ENCODE measurements around the gene RDH12.
"Not testable (repeated sequence)": the region's sequence is repeated elsewhere in the genome, so short reads cannot be mapped to it uniquely, and the experiment has no call there.

The RDH12 gene

DNA sequence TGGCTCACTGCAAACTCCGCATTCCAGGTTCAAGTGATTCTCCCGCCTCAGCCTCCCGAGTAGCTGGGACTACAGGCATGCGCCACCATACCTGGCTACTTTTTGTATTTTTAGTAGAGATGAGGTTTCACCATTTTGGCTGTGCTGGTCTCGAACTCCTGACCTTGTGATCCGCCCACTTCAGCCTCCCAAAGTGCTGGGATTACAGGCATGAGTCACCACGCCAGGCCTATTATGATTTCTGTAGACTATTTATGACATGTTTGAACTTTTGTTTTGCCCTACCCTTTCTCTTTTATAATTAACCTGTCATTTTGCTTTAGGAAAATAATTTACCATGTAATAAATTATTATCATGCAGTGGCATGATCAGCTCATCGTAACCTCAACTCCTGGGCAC lies at the start of gene RDH12:
Gene RDH12 (plus strand): TSS at position 395 of the 400 bp plus-strand sequence. CDS start 20,757 bp downstream, outside the sequence.
- not testable (repeated sequence) for H3K27me3 ChIP-seq (ENCODE audit: control insufficient read depth, insufficient read depth, low read length); H3K36me3 ChIP-seq (ENCODE audit: control insufficient read depth, insufficient read depth, low read length); H3K4me3 ChIP-seq (ENCODE audit: low read length); H3K4me1 ChIP-seq (ENCODE audit: control insufficient read depth, insufficient read depth, low read length); H3K27ac ChIP-seq (ENCODE audit: low read depth, low read length); H3K9ac ChIP-seq (ENCODE audit: low read length)

DNA sequence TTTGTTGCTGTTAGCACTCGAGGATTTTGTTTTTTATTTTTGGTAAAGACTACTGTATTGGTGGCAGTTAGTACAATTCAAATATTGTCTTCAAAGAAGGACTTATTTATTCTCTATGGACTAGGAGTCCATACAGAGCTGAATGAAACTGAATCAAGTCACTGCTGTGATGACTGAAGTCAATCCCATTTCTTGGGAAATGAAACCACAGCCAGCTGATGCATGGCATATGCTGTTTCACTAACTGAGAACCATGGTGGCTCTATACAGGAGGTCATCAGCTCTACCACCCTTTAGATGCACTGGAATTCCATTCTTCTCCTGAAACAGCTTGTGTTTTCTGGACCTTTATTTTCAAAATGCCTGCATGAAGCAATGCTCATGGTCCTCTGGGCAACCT lies 49.5 kb upstream of the RDH12 start:
- Histone ChIP-seq H3K9ac (ENCODE audit: low read length) (no peak overlapping the region), H3K27me3 (ENCODE audit: control insufficient read depth, insufficient read depth, low read length) (no peaks in the 10 kb centered on the region), H3K36me3 (ENCODE audit: control insufficient read depth, insufficient read depth, low read length) (peaks cover 31% of the 10 kb centered on the region), H3K4me3 (ENCODE audit: low read length) (no peak overlapping the region), H3K27ac (ENCODE audit: low read depth, low read length) (no peak overlapping the region), H3K4me1 (ENCODE audit: control insufficient read depth, insufficient read depth, low read length) (peaks cover 7% of the 10 kb centered on the region)

DNA sequence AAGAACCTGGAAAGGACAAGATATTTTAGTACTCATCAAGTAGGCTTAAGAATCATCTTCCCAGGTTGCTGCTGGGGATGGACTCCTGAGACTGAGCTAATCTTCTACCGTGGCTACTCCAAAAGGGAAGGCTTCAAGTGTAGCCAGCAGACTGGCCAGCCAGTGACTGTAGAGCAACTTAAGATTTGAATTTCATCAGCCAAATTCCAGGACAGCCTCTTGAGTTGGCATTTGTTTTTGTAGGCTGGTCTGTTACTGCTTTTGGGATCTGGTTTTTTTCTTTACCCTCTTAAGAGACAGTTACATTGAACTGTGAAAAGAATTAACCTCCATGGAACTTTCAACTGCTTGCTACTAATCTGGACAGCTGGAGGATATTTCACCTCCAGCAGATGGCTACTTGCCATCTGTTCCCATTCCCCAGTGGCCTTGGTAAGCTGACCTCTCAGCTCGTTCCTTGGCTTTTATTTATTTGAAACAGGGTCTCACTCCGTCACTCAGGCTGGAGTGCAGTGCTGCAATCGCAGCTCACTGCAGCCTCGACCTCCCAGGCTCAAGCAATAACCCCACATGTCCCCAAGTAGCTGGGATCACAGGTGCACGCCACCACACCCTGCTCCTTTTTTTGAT lies 47.9 kb upstream of the RDH12 start:
- Histone ChIP-seq H3K9ac (ENCODE audit: low read length) (no peak overlapping the region), H3K4me3 (ENCODE audit: low read length) (no peak overlapping the region), H3K27ac (ENCODE audit: low read depth, low read length) (peak overlapping the region; percentile 52), H3K27me3 (ENCODE audit: control insufficient read depth, insufficient read depth, low read length) (no peaks in the 10 kb centered on the region), H3K36me3 (ENCODE audit: control insufficient read depth, insufficient read depth, low read length) (peaks cover 33% of the 10 kb centered on the region), H3K4me1 (ENCODE audit: control insufficient read depth, insufficient read depth, low read length) (peaks cover 7% of the 10 kb centered on the region)

DNA sequence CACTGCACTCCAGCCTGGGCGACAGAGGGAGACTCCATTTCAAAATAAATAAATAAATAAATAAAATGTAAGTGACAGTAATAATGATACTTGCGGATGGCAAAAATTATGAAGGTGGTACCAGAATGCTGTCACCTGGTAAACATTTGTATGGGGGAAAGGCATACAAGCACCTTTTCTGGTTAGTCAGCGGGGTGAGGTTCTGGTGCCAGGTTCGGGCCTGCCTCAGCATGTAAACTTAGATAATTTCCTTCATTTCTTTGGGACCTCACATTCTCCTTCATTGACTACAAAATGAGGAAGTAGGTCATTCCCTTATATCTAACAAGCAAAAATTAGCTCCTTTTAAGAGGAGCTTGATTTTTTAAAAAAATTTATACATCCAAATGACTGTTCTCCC lies 38.1 kb upstream of the RDH12 start:
- Histone ChIP-seq H3K4me1 (ENCODE audit: control insufficient read depth, insufficient read depth, low read length) (no peaks in the 10 kb centered on the region), H3K4me3 (ENCODE audit: low read length) (no peak overlapping the region), H3K36me3 (ENCODE audit: control insufficient read depth, insufficient read depth, low read length) (no peaks in the 10 kb centered on the region), H3K27ac (ENCODE audit: low read depth, low read length) (no peak overlapping the region), H3K27me3 (ENCODE audit: control insufficient read depth, insufficient read depth, low read length) (no peaks in the 10 kb centered on the region), H3K9ac (ENCODE audit: low read length) (no peak overlapping the region)

DNA sequence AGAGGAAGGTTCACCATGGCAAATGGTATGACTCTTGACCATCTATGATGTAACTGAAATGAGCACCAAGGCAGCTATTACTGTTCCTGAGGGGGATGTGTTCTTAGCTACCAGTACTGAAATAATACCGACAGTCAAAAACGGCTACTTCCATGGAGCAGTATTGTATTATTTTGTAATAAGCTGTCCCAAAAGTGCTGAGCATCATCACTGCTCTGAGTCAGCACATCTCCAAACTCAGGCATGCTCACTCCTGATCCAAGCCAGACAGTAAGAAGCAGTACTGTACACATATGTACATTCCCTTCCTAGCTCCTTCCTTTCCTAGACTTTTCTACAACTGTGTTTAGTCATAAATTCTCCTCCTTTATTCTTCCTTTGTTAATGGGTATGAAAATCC lies 35.8 kb upstream of the RDH12 start:
- H3K27ac ChIP-seq (ENCODE audit: low read depth, low read length): no peak overlapping the region
- H3K4me1 ChIP-seq (ENCODE audit: control insufficient read depth, insufficient read depth, low read length): no peaks in the 10 kb centered on the region
- no peaks in the 10 kb centered on the region for H3K27me3 ChIP-seq (ENCODE audit: control insufficient read depth, insufficient read depth, low read length)
- H3K36me3 ChIP-seq (ENCODE audit: control insufficient read depth, insufficient read depth, low read length): no peaks in the 10 kb centered on the region
- no peak overlapping the region for H3K9ac ChIP-seq (ENCODE audit: low read length)
- no peak overlapping the region for H3K4me3 ChIP-seq (ENCODE audit: low read length)

DNA sequence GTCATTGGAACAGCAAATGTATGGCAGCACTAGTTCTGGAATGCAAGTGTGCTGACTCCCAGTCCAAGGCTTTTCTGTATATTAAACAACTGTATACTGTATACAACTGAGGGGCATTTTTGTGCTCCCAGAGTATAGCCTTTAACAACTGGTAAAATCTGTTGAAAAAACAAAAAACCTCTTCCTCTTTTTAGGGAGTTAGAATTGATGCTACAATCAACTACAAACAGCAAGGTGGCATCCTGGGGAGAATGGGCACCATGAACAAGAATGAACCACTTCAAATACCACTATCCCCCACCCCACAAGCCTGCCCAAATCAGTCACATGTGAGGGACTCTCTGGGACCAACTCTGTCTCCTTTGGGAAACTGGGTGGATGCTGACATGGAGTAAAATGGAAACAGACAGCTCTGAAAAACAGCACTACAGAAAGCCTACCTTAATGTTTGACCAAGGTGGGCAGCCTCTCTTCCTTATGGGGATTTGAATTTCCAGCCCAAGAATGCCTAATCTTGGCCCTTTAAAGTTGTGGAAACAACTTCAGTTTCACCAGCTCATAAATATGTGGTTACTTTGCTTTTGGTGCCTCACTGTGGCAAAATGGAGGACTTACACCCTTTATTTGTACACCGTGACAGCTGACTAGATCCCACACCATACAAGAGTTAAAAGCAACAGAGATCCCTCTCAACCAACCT lies 34.8 kb upstream of the RDH12 start:
- Histone ChIP-seq H3K4me3 (ENCODE audit: low read length) (no peak overlapping the region), H3K9ac (ENCODE audit: low read length) (no peak overlapping the region), H3K36me3 (ENCODE audit: control insufficient read depth, insufficient read depth, low read length) (no peaks in the 10 kb centered on the region), H3K4me1 (ENCODE audit: control insufficient read depth, insufficient read depth, low read length) (no peaks in the 10 kb centered on the region), H3K27ac (ENCODE audit: low read depth, low read length) (no peak overlapping the region), H3K27me3 (ENCODE audit: control insufficient read depth, insufficient read depth, low read length) (no peaks in the 10 kb centered on the region)

DNA sequence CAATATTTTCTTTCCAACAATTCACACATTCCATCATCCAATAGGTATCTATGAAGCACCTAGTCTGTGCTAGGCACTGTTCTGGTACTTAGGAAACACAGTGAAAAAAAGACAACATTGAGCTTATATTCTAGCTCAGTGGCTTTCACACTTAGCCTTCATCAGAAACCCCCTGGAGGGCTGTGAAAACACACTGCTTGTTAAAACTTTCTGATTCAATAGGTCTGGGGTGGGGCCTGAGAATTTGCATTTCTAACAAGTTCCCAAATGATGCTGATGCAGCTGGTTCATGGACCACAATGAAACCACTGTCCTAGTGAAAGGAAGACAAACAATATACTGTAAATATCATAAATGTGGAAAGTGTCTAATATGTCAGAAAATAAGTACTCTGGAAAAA lies 33.1 kb upstream of the RDH12 start:
- H3K36me3 ChIP-seq (ENCODE audit: control insufficient read depth, insufficient read depth, low read length): no peaks in the 10 kb centered on the region
- no peaks in the 10 kb centered on the region for H3K27me3 ChIP-seq (ENCODE audit: control insufficient read depth, insufficient read depth, low read length)
- H3K27ac ChIP-seq (ENCODE audit: low read depth, low read length): no peak overlapping the region
- no peak overlapping the region for H3K9ac ChIP-seq (ENCODE audit: low read length)
- H3K4me1 ChIP-seq (ENCODE audit: control insufficient read depth, insufficient read depth, low read length): peaks cover 6% of the 10 kb centered on the region
- H3K4me3 ChIP-seq (ENCODE audit: low read length): no peak overlapping the region

DNA sequence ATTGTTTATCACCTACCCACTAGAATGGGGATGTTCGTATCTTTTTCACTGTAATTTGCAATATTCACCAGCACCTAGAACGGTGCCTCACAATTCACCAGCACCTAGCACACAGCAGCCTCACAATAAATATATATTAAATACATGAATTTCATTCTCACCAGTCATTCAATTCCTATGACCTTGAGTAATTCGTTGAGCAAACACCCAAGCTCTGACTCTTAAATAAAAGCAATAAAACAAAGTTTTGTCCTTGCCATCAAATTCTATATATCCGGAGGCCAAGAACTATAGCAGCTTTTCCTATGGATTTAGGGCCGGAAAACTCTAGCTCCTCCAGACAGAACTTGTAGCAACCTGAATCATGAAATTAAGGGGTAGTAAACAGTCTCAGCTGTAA lies 28.2 kb upstream of the RDH12 start:
- Histone ChIP-seq H3K27ac (ENCODE audit: low read depth, low read length) (no peak overlapping the region), H3K36me3 (ENCODE audit: control insufficient read depth, insufficient read depth, low read length) (no peaks in the 10 kb centered on the region), H3K4me1 (ENCODE audit: control insufficient read depth, insufficient read depth, low read length) (peaks cover 6% of the 10 kb centered on the region), H3K4me3 (ENCODE audit: low read length) (peak overlapping the region; percentile 96), H3K9ac (ENCODE audit: low read length) (no peak overlapping the region), H3K27me3 (ENCODE audit: control insufficient read depth, insufficient read depth, low read length) (no peaks in the 10 kb centered on the region)

DNA sequence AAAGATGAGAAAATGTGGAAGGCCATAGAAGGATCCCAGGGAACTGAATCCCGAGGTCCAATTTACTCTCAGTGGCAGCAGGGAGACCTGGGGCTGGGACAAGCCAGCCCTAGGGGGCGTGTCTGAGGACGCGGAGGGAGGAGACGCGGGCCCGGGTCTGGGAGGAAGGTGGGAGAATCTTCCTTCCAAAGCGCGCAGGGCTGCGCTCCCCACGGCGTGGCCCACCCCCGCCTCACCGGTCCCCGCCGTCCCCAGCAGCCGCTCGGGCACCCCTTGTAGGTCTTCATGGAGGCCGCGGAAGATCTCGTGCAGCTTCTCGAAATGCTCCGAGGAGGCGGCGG lies 27.6 kb upstream of the RDH12 start:
- Histone ChIP-seq H3K27ac (ENCODE audit: low read depth, low read length) (peak overlapping the region; percentile 99), H3K27me3 (ENCODE audit: control insufficient read depth, insufficient read depth, low read length) (no peaks in the 10 kb centered on the region), H3K9ac (ENCODE audit: low read length) (peak overlapping the region; percentile 88), H3K36me3 (ENCODE audit: control insufficient read depth, insufficient read depth, low read length) (no peaks in the 10 kb centered on the region), H3K4me3 (ENCODE audit: low read length) (peak overlapping the region; percentile 96), H3K4me1 (ENCODE audit: control insufficient read depth, insufficient read depth, low read length) (peaks cover 6% of the 10 kb centered on the region)

DNA sequence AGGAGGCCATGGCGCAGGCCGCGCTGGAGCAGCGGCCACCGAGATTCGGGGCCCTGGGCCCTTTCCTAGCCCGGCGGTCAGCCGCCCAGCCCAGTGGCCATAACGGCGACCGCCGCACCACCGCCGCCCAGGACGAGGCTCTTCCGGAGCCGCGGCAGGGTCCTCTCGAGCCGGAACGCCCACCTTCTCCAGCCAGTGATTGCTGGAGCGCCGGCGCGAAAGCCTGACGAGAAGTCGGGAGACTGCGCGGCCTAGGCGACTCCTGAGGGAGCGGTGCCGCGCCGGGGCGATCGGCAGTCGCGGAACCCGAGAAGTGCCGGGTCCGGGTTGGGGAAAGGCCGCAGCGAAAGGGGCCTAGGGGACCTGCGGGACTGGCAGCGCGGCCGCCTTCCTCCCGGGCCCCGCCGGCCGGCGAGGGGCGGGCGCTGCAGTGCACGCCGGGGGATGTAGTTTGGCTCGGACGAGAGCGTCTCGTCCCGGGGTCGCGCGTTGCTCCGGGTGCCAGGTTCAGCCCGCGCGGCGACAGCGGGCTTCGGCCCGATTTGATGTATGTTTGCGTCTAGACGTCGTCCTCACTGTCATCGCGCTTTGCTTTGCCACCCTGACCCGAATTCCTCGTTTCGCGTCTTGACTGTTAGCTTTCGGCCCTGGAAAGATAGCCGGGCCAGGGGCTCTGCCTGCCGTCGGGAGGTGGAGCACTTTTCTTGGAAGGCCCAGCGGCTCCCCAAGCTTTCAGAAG lies 27.0 kb upstream of the RDH12 start, which contains the start of gene VTI1B:
Gene VTI1B (minus strand): TSS at position 153 of the 739 bp plus-strand sequence. CDS start 143 bp downstream, at position 10.
- Histone ChIP-seq H3K9ac (ENCODE audit: low read length) (peak within 1 kb of the TSS; percentile 88), H3K4me3 (ENCODE audit: low read length) (peak within 1 kb of the TSS; percentile 96), H3K4me1 (ENCODE audit: control insufficient read depth, insufficient read depth, low read length) (peaks cover 6% of the 10 kb centered on the region), H3K27ac (ENCODE audit: low read depth, low read length) (peak within 1 kb of the TSS; percentile 99), H3K36me3 (ENCODE audit: control insufficient read depth, insufficient read depth, low read length) (no peaks in the 10 kb centered on the region), H3K27me3 (ENCODE audit: control insufficient read depth, insufficient read depth, low read length) (no peaks in the 10 kb centered on the region)

DNA sequence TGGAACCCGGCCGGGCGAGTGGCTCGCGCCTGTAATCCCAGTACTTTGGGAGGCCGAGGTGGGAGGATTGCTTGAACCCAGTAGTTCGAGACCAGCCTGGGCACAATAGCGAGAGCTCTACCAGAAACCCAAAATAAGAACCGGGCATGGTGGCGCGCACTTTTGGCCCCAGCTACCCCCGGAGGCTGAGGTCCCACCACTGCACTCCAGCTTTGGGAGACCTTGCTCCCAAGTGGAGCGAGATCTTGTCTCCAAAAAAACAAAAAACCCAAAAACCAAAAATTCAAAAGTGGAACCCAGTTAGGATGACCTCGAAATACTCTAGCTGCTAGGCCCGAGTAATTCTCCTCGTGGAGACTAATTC lies 26.5 kb upstream of the RDH12 start:
- peak overlapping the region; percentile 96 for H3K4me3 ChIP-seq (ENCODE audit: low read length)
- no peak overlapping the region for H3K9ac ChIP-seq (ENCODE audit: low read length)
- no peaks in the 10 kb centered on the region for H3K27me3 ChIP-seq (ENCODE audit: control insufficient read depth, insufficient read depth, low read length)
- H3K27ac ChIP-seq (ENCODE audit: low read depth, low read length): peak overlapping the region; percentile 99
- peaks cover 6% of the 10 kb centered on the region for H3K4me1 ChIP-seq (ENCODE audit: control insufficient read depth, insufficient read depth, low read length)
- H3K36me3 ChIP-seq (ENCODE audit: control insufficient read depth, insufficient read depth, low read length): no peaks in the 10 kb centered on the region

DNA sequence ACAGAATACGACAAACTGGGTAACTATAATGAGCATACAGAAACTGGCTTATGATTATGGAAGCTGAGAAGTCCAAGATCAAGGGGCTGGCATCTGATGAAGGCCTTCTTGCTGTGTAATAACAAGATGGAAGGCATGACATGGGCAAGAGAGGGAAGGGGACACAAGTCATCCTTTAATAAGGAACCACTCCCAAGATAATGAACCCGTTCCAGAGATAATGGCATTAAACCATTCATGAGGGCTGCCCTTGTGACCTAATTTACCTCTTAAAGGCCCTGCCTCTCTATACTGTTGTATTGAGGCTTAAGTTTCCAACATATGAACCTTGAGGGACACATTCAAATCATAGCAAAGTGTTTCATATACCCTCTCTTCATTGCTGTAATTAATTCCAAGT lies 22.7 kb upstream of the RDH12 start:
- H3K27ac ChIP-seq (ENCODE audit: low read depth, low read length): no peak overlapping the region
- no peak overlapping the region for H3K9ac ChIP-seq (ENCODE audit: low read length)
- H3K36me3 ChIP-seq (ENCODE audit: control insufficient read depth, insufficient read depth, low read length): peaks cover 2% of the 10 kb centered on the region
- no peak overlapping the region for H3K4me3 ChIP-seq (ENCODE audit: low read length)
- no peaks in the 10 kb centered on the region for H3K27me3 ChIP-seq (ENCODE audit: control insufficient read depth, insufficient read depth, low read length)
- no peaks in the 10 kb centered on the region for H3K4me1 ChIP-seq (ENCODE audit: control insufficient read depth, insufficient read depth, low read length)

All from rectal smooth muscle tissue (tissue), 1 donor.